Activated CD4-positive, CD25-positive, alpha-beta regulatory T cell treated with anti-CD3 and anti-CD28 coated beads, Interleukin-2, amount 50 U/mL, for 72 hours (primary cell): Measurements from ENCODE around the gene PTCD2.

Experiments used
- DNase-seq: peaks from one replicate; pipeline ENCODE4 v3.0.0; 2021

The PTCD2 gene

DNA sequence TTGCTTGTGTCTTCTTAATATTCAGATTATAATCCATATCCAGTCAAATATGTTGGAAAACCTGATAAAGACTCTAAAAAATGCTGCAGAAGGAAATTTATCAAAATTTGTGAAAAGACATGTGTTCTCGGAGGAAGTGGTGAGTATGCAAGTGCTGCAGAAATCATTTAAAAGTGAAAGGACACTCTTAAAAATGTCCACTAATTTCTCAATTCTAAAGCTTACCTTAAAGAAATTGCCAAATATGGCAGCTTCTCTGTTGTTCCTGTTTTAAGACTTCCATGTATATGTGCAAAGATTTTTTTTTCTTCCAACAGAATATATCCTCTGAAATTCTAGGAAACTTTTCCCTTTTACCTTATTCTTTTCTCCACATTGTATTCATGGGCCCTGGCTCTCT, 32.4 kb downstream of the PTCD2 start:
- DNase-seq = no peak

DNA sequence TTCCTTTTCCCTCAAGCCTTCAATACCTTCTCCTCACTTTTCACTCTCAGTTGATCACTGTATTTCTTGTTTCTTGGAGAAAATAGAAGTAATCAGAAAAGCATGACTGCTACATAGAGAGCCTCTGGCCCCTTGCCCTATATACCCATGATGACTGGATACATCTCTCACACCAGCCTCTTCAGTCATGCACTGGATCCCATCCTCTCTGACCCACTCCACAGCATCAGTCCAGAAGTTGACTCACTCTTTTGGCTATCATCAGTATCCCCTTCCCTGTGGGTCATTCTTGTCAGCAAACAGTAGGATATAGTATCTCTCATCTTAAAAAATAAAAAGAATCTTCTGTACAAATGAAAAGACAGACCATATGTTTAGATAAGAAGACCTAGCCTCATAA, 32.9 kb downstream of the PTCD2 start:
- no peak for DNase-seq

- DNase-seq = no peak
These were observed 35.6 kb downstream of the PTCD2 start for GRCh38 chr5:72355706-72356299.

GRCh38 chr5:72356361-72356760, 36.2 kb downstream of the PTCD2 start:
- DNase-seq = no peak

DNA sequence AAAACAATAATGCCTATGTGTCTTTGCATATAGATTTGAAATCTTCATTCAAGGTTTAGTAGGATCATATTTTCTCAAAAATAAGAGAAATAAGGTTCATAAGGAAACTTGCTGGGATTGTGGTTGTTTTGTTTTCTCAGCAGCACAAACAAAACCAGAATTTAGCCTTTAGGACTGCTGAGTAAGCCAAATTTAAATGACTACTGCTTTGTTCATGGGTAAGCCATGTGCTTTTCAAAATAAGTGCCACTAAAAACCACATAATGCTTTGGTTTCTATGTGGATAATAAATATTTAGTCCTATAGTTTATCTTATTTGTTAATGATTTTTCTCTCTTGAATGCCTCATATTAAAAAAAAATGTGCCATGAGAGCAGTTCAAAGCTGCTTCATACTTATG, 38.8 kb downstream of the PTCD2 start:
- no peak for DNase-seq

DNA sequence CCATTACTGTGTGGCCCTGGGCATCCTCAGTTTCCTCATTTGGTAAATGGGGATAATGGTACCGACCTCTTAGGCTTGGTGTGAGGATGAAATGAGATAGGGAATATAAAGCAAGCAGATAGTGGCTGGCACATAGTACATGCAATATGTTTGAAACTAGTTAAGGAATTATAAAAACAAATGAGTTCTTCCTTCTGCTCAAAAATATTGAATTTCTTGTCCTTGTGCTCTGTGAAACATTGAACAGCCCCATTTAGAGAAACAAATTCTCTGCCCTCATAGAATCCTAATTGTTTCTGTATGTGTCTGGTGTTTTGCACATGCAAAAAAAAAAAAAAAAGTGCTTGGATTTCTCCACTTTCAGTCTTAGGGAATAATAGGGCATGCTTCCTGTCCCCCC, 39.7 kb downstream of the PTCD2 start:
- no peak for DNase-seq

DNA sequence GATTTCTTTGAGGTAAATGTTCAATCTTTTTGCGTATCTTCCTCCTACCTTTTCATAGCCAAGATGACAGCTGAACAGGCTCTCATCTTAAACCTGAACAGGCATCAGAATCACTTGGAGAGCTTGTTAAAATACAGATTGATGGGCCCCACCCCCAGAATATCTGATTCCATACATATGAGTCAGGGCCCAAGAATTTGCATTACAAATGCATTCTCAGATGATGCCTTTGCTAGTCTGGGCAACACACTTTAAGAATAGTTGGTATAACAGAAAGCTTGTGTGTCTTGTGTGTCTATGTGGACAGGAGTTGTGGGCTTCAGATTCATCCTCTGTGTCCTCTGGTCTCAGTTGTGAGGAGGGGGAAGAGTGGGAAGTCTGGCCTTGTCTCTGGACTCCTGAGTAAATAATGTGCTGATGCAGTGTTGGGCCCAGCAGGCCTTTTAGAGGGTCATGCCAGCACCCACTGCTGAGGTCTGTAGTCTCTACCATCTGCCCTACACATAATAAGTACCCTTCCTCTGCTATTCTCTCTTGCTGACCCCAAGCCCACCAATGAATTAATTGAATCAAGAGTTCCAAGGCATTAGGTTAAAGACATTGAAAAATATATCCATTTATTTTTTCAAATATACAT, 43.1 kb downstream of the PTCD2 start:
- DNase-seq = no peak

DNA sequence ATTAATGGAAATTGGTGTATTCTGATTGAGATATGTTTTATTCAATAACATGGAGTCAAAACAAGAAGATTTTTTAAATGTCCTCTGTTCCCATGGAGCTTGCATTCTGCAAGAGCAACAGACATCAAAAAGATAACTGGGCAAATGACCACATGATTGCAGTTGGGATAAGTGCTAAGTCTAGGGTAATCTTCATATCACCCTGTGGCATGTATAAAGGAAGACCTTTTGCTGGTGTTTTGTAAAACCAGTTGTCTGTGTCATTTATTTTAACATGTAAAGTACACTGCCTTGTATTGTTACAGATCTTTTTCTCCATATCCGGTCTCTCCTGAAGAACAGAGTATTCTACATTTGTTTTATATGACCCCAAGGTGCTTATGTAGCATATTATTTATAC, 44.0 kb downstream of the PTCD2 start:
- no peak for DNase-seq

GRCh38 chr5:72364951-72365350, 44.8 kb downstream of the PTCD2 start:
- no peak for DNase-seq

GRCh38 chr5:72366324-72366976, 46.3 kb downstream of the PTCD2 start:
- DNase-seq = no peak

DNA sequence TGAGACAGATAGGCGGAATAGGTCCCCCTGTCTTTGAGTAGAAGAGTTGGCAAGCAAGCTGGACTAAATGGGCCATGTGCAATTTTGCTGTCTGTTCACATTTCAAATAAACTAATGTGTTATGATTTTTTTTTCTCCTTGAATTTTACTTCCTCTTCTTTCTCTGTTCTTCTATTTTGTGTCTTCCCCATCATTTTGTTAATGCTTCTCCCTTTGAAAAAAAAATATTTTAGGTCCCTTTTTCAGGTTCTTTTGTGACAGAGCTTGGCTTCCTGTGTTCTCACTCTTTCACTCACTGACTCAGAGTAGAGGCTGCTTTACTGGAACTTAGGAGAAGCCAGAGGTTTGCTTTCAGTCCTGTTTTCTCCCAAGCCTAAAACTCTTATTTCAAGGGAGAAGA, 48.1 kb downstream of the PTCD2 start:
- DNase-seq = no peak

DNA sequence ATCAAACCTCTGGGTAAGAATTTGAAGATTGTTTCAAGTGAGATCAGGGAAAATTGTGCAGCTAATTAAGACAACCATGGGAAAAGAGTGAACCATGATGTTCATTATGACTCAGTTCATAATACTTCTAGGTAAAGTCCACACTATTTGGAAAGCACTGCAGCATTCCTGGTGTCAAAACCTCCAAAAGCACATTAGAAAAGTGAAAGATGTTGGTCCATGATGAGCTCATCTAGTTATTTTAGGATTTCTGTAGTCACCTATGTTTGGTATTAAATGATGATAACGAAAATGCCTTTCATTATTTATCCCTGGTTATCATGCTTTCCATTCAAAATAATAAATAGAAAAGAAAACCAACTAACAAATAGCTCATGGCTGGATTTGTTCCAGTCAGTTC, 49.1 kb downstream of the PTCD2 start:
- DNase-seq = no peak

GRCh38 chr5:72369711-72370110, 49.5 kb downstream of the PTCD2 start:
- no peak for DNase-seq

GRCh38 chr5:72372331-72372730, 52.2 kb downstream of the PTCD2 start:
- no peak for DNase-seq

- DNase-seq = no peak
These were observed 52.8 kb downstream of the PTCD2 start for GRCh38 chr5:72372923-72373322.

DNA sequence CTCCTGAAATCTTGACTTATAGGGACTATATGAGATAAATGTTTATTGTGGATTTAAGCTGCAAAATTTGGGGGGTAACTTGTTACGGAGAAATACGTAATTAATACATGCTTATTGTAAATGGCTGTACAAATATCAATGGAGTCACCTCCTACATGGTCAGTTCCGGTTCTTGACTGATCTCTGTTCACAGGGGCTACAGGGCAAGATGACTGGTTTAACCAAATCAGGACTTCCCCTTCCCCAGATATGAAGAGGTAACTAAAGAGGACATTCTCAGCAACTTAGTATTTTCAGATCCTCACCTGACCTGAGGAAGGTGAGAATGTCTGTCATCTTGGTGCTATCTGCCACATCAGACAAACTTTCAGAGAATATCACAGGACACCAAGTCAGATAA, 54.7 kb downstream of the PTCD2 start:
- DNase-seq = no peak

GRCh38 chr5:72376381-72376780, 56.2 kb downstream of the PTCD2 start:
- no peak for DNase-seq

DNA sequence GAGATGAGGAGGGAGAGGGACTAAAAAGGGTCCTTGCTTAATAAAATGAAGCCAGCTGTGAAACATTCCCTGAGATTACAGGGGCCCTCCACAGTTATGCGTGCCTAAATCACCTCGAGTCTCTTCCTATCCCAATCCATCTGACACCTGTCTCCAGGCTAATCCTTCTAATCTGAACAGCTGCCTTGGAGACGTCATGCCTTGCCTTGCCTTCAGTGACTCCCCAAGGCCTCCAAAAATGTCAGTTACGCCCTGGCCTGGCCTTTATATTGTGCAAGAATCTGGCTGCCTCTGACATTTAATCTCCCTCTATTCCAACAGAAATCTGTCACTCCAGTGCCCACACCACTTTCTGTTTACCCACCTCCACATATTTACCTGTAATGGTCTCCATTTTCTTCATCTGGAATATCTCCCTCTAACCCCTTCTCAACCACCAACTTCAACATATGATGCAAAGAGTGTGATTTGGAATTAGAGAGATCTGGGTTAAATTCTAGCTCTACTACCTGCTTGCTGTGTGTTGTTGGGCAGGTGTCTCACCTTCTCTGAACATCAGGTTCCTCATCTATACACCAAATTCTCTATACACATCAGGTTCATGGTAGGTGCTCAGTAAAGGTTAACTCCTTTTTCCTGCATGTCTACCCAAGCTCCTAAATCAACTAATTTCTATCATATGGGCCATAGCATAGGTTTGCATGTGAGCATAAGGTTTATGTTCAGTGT, 57.9 kb downstream of the PTCD2 start:
- DNase-seq = no peak

- no peak for DNase-seq
These were observed 58.6 kb downstream of the PTCD2 start for GRCh38 chr5:72378639-72379289.

DNA sequence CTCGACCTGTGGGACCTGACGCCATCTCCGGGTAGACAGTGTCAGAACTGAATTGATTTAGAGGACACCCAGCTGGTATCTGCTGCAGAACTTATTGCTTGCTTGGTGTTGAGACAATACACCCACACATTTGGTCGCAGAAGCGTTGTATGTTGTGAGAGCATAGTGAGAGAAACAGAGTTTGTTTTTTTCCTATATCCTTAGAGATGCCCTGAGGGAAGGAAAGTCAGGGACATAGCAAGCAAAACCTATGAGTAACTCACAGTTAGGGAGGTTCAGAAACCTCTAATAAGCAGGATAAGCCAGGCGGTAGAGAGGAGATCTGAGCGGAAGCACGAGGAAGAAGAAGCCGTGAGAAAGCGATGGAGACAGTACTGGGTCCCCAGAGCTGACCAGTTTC, 59.8 kb downstream of the PTCD2 start:
- DNase-seq = no peak

- DNase-seq = no peak
These were observed 60.5 kb downstream of the PTCD2 start for GRCh38 chr5:72380492-72381274.

DNA sequence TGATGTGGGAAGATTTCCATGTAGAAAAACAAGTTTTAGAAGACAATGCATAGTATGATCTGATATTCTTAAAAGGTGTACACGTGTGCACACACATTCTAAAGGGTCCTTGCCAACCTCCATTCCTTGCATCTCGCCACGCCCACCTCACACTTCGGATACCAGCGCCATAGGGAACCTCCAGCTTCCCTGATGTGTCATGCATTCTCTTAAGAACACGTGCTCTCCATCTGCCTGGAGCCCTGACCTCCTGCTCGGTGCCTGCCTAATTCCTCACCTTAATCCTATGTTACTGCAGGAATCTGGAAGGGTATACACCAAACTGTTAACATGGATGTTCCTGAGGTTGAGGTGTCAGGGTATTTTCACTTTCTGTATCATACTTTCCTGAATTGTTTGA, 63.1 kb downstream of the PTCD2 start:
- DNase-seq = no peak

DNA sequence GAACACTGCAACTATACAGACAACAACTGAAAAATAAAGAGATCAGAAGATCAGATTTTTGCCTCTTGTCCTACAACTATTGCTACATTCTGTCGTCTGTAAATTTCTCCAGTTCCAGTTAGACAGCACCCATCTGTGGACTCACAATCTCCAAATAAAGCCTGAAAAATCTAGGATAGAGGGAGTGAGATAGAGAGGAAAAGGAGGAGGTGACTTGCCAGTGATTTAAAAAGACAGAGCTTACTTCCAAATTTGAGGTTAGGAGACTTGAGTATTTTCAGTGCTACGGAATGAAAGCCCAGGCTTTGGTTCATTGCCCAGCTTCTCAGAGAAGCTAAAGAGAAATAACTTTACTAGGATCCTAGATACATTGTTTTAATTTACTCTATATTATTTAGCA, 63.6 kb downstream of the PTCD2 start:
- DNase-seq = no peak
